ENCODE measurements around the gene SPOPL.

- TF ChIP-seq CTCF (IDR thresholded peaks at IDR 0.05; ENCODE audit: low read length): no peak
- TF ChIP-seq EZH2 (optimal IDR thresholded peaks at IDR 0.05; ENCODE audit: low read depth, low read length): no peak
- TF ChIP-seq EZH2phosphoT487 (IDR thresholded peaks at IDR 0.05; ENCODE audit: low read length): no peak
These were observed 46.3 kb upstream of the SPOPL start for GRCh38 chr2:138455275-138455674.
